ENCODE results near the gene CRMP1.

CRMP1 gene

GRCh38 chr4:5919044-5919443 is 26.2 kb upstream of the CRMP1 start:
- FAIRE-seq: no peak

DNA sequence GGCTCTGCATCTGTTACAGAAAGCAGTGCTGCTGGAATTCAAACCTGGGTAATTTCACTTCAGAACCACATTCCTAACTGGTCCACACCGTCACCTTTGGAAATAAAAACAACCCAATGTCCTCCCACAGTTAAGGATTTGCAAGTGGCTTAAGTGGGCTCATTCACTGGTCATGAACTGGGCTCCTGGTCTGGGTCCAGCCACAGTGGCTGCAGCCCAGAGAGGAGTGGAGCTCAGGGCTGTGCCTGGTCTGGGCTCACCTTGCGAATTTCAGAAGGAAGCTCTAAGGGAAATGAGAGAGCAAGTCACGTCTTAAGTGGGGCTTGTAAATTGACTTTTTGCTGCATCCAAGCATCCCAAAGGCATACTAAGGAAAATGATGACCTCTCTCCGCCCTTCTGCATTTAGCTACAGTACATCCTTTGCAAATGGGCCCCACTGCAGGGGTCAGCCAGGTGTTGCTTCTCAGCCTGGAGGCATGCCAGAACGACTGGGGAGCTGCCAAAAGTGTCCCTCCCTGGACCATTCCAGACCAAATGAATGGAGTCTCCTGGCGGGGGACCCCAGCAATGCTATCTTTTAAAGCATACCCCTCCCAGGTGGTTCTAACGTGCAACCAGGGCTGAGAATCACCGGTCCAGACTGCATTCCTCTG is 25.6 kb upstream of the CRMP1 start:
- FAIRE-seq: no peak

GRCh38 chr4:5917672-5918071 is 24.8 kb upstream of the CRMP1 start:
- no peak for FAIRE-seq

DNA sequence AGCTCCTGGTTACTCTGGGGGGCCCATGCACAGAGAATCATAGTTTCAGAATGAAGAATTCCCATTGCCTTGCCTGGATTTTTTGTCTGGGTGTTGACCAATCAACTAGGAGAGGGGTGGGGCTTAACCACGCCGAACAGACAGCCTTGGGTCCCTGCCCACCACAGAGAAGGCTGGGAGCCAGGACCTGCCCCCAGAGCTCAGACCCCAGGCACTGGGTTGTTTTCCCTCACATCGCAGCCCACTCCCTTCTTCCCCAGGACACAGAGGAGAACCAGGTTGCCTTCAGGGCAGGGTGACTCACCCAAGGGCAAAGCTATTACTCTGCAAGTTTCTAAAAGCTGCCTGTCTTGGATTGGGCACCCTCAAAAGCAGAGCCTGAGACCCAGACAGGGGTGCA is 23.3 kb upstream of the CRMP1 start:
- FAIRE-seq: no peak

DNA sequence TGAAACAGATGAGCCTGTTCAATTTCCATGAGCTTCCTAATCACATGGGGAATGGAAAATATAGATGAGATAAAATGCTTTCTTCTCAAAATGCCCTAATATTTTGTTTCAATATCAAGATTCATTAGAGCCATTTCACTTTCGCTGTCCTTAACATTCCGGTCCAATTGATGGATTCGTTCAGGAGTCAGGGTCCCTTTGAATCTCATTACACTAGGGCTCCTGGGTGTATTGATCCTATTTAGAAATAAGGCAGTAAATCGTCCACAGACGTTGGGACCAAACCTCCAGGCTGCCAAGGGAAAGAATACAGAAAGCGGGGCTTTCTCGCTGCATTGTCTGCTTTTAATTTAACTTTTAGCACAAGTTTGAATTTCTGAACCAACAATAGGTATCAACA is 20.6 kb upstream of the CRMP1 start:
- no peak for FAIRE-seq

DNA sequence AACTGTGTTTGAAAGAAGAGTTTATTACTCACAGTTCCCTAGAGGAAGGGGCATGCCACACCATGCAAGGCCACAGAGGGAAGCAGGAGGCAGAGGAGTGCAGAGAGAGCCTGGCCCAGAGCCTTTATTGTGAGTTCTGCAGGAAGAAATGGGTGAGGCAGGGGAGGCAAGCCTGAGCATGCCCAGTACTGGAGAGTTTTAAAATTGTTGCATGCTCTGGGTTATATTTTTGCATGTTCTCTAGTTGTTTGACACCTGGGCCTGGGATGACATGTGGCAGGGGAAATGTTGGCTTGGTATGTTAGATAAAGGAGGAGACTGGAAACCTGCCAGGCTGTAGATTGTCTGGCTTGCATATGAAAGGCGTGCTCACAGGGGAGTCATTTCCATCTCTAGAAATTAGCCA is 19.7 kb upstream of the CRMP1 start:
- no peak for FAIRE-seq

DNA sequence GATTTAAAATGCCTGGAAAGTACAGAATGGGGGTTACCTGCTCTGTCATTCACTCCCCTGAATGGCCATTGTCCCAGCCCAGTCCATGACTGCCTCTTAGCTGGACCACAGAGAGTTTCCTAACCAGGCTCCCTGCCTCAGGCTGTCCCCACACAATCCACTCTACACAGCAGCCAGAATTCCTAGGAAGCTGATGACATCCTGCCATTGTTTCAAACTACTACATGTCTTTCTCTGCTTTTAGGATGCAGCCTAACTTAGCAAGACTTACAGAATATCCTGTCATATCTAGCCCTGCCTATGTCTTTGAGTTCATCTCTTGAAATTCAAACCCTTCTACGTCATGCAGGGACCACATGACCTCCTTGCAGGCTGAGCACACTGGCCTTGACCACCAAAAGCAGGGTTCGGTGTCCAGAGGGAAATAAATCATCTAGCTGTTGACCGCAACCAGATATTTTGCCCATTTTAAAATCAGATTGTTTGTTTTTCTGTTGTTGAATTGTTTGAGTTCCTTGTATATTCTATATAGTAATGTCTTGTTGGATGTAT is 16.1 kb upstream of the CRMP1 start:
- no peak for FAIRE-seq

DNA sequence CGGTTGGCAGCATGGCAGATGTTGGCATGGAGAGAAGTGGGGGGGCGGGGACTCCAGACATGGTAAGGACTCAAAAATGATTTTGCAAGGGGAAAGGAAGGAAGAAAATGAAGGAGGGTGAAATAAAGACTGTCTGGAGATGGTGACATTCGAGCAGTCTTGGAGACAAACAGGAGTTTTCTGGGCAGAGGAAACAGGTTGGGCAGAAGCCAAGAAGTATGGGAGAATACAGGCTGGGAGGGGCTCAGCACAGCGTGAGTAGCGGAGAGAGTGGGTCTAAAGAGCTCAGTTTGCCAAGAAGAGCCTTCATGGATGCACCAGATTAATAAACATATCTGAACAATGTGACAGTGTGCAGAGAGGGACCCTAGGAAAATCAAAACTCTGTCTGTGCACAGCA is 13.3 kb upstream of the CRMP1 start:
- no peak for FAIRE-seq

- no peak for FAIRE-seq
These were observed 12.8 kb upstream of the CRMP1 start for GRCh38 chr4:5905714-5906113.

DNA sequence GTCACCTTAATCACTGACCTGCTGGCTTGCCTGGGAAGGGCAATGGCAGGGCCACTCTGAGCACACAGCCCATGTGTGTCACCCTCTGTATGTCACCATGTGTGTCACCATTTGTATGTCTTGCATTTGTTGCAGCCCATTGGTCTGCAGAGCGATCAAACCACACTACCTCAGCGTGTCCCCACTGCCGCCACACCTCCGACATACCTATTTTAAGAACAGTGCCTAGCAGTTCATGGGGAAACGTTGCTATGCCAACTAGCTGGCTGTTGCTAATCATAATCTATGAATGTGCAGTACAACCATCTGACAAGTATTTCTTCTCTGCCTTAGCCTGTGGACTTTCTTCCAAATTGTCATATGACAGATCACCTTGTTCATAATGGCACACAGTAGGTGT is 8.0 kb upstream of the CRMP1 start:
- FAIRE-seq: no peak

GRCh38 chr4:5899881-5900280 is 7.0 kb upstream of the CRMP1 start:
- FAIRE-seq: no peak

GRCh38 chr4:5899396-5899795 is 6.5 kb upstream of the CRMP1 start:
- no peak for FAIRE-seq

- FAIRE-seq: no peak
These were observed 4.8 kb upstream of the CRMP1 start for GRCh38 chr4:5897674-5898073.

- no peak for FAIRE-seq
These were observed 2.4 kb upstream of the CRMP1 start for GRCh38 chr4:5895287-5895686.

DNA sequence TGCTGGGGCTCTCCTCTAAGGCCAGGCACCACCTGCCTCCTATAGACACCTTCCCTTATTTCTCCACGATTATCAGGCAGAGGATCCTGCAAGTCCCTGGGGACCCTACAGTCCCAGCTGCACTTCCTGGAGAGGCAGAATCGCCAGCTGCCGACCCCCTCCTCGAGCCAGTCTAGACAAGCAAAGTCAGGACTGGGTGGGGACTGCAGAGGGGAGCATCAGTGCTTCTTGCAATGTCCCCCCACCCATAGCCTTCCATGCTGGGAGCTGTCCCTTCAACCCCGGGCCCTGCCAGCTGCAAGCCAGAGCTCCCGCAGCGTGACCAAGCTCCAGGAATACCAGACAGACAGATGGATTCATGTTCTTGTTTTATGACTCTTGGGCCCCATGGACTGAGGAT is 1.4 kb upstream of the CRMP1 start:
- no peak for FAIRE-seq

- FAIRE-seq: no peak
These were observed 705 bp upstream of the CRMP1 start for GRCh38 chr4:5893591-5893990.

DNA sequence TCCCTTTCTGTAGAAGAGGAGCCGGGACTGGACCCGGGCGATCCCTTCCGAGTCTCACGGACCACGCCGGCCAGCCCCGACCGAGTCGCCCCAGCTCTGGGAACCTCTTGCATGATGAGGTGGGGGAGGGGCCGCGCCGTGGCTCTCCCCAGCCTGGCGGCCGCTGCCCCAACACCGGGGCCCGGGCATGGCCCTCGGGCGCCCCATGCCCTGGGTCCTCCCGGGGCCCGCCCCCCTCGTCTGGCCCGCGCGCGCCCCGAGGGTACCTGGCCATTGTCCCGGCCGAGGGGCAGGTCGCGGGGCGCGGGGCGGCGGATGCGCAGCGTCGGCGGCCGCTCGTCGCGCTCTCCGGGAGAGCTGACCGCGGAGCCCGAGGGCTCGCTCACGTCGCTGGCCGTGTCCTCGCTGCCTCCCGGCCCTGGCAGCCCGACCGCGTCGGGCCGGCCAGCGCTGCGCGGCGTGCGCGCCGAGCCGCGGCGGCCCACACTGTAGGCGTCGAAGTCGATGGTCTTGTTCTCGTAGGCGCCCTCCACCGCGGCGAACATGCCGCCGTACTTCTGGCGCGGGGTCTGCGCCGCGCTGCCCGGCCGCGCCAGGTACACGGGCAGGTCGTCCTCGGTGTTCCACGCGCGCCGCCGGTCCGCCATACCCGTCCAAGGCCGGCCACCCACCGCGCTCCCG is 423 bp downstream of the CRMP1 start:
- no peak for FAIRE-seq

GRCh38 chr4:5891563-5892322 is 1.1 kb downstream of the CRMP1 start:
- FAIRE-seq: no peak

GRCh38 chr4:5890063-5890727 is 2.7 kb downstream of the CRMP1 start:
- FAIRE-seq: no peak

DNA sequence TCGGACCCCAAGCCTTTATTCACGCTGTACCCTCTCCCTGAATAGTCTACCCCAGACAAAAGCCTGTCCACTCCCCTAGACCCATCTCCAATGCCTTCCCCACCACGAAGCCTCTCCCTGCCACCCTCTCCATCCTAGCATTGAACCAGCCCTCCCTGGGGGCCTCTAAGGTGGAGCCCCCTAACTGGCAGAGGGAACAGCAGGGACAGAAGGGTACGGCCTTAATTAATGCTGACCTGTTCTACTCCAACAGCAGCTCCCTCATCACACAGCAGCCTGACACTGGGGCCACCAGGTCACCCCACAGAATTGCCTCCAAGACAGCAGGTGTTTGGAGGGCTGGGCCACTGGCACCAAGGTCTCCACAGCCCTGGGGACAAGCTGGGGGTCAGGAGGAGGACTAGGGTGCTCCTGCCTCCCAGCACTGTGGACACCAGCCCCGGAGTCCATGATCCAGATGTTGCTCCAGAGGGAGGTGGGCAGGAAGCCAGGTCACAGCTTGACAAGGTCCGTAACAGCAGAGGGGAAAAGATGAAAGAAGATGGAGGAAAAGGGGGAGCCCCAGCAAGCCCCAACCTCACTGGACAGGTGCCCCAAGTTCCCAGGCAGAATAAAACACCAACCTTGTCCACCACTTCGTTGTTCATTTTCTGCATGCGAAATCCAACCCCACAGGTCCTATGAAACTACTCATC is 3.7 kb downstream of the CRMP1 start:
- FAIRE-seq: no peak

- no peak for FAIRE-seq
These were observed 4.5 kb downstream of the CRMP1 start for GRCh38 chr4:5888222-5889001.

All from endometrium (tissue), 2 donors.